IMR-90 (cell line): Measurements from ENCODE around the gene ZNF423. TPM values are rescaled to one million over a fixed set of nuclear protein-coding genes. Genes with fewer than 3 reads are reported as not detected.

ENCODE experiments used
- ATAC-seq: fragments of 200-7000 bp; cut with Tn5 transposase; 2 replicates; pipeline ENCODE4 v1.9.1; 2020; ENCODE audit warnings: low read depth, mild to moderate bottlenecking, moderate library complexity
- BruUV-seq: library from RNA; stranded (reverse); fragments of 400-500 nt; replicated peaks from 2 replicates; lab custom pipeline; 2021; lab: Mats Ljungman, UMichigan
- CTCF ChIA-PET: fragments of 300-600 bp; formaldehyde crosslinking; extraction: SDS; loops from one replicate; lab custom pipeline; 2021; ENCODE audit warnings: antibody characterized with exemption; lab: Yijun Ruan, JAX
- POLR2A ChIA-PET: fragments of 300-600 bp; sonication (Branson Sonifier 250); formaldehyde crosslinking; loops from one replicate; lab custom pipeline; 2022; ENCODE audit warnings: antibody characterized with exemption; ENCODE audit not compliant: unreplicated experiment; lab: Charles Lee
- DNase-seq: peaks from one replicate; pipeline ENCODE4 v3.0.0; 2013
- H2AFZ ChIP-seq: replicated peaks from 2 replicates; pipeline ENCODE3; 2013; ENCODE audit warnings: low read length, mild to moderate bottlenecking; ENCODE audit not compliant: poor library complexity
- H2AK5ac ChIP-seq: 2 replicates; pipeline ENCODE4 v1.6.1; 2013; ENCODE audit warnings: low read depth, low read length, inconsistent platforms
- H2AK9ac ChIP-seq: replicated peaks from 2 replicates; pipeline ENCODE3; 2013; ENCODE audit warnings: mild to moderate bottlenecking, low read depth, low read length, moderate library complexity; ENCODE audit not compliant: poor library complexity
- H2BK120ac ChIP-seq: 2 replicates; pipeline ENCODE4 v1.6.1; 2013; ENCODE audit warnings: low read depth, low read length, inconsistent platforms
- H2BK15ac ChIP-seq: 3 replicates; pipeline ENCODE4 v1.6.1; 2013; ENCODE audit warnings: low read depth, low read length, inconsistent platforms
- H2BK20ac ChIP-seq: 2 replicates; pipeline ENCODE4 v1.6.1; 2013; ENCODE audit warnings: low read depth, mild to moderate bottlenecking, inconsistent platforms, low read length, moderate library complexity
- H2BK5ac ChIP-seq: 2 replicates; pipeline ENCODE4 v1.6.1; 2013; ENCODE audit warnings: mild to moderate bottlenecking, low read depth, low read length, inconsistent platforms; ENCODE audit not compliant: poor library complexity, severe bottlenecking
- H3K14ac ChIP-seq: replicated peaks from 2 replicates; pipeline ENCODE4 v1.6.1; 2013; ENCODE audit warnings: low read depth, low read length, inconsistent platforms
- H3K18ac ChIP-seq: 2 replicates; pipeline ENCODE4 v1.6.1; 2013; ENCODE audit warnings: low read depth, low read length, control low read depth
- H3K23ac ChIP-seq: 2 replicates; pipeline ENCODE4 v1.6.1; 2013; ENCODE audit warnings: low read depth, low read length, inconsistent platforms
- H3K27ac ChIP-seq: 2 replicates; pipeline ENCODE4 v1.5.1; 2013; ENCODE audit warnings: mild to moderate bottlenecking, control low read depth, low read length; ENCODE audit not compliant: insufficient read depth
- H3K27me3 ChIP-seq: 2 replicates; pipeline ENCODE4 v1.6.1; 2013; ENCODE audit warnings: low read length; ENCODE audit not compliant: control insufficient read depth, insufficient read depth
- H3K36me3 ChIP-seq: 2 replicates; pipeline ENCODE4 v1.6.1; 2013; ENCODE audit warnings: low read length, mixed read lengths; ENCODE audit not compliant: control insufficient read depth, insufficient read depth
- H3K4ac ChIP-seq: 2 replicates; pipeline ENCODE4 v1.6.1; 2013; ENCODE audit warnings: low read depth, low read length, inconsistent platforms
- H3K4me1 ChIP-seq: 2 replicates; pipeline ENCODE4 v1.6.1; 2013; ENCODE audit warnings: low read length, mixed read lengths; ENCODE audit not compliant: control insufficient read depth, insufficient read depth
- H3K4me2 ChIP-seq: 2 replicates; pipeline ENCODE4 v1.6.1; 2013; ENCODE audit warnings: low read depth, mild to moderate bottlenecking, control low read depth, low read length, moderate library complexity
- H3K4me3 ChIP-seq: 2 replicates; pipeline ENCODE4 v1.5.1; 2013; ENCODE audit warnings: low read depth, mild to moderate bottlenecking, control low read depth, low read length, moderate library complexity; ENCODE audit not compliant: insufficient read depth
- H3K56ac ChIP-seq: 2 replicates; pipeline ENCODE4 v1.6.1; 2013; ENCODE audit warnings: low read length, inconsistent platforms; ENCODE audit not compliant: insufficient read depth; ENCODE audit errors: extremely low read depth
- H3K79me1 ChIP-seq, 2 experiments: 2 replicates each; pipeline ENCODE4 v1.6.1; 2013; ENCODE audit warnings: low read length in 2 of 2, inconsistent platforms in 1 of 2, low read depth in 1 of 2
- H3K9ac ChIP-seq: 2 replicates; pipeline ENCODE4 v1.6.1; 2013; ENCODE audit warnings: low read depth, low read length, control low read depth
- H3K9me1 ChIP-seq: 2 replicates; pipeline ENCODE4 v1.6.1; 2013; ENCODE audit warnings: low read length, inconsistent platforms; ENCODE audit not compliant: insufficient read depth
- H3K9me3 ChIP-seq: 2 replicates; pipeline ENCODE4 v1.6.1; 2013; ENCODE audit warnings: low read length; ENCODE audit not compliant: control insufficient read depth, insufficient read depth
- H4K20me1 ChIP-seq: 2 replicates; pipeline ENCODE4 v1.6.1; 2013; ENCODE audit warnings: low read length, inconsistent platforms; ENCODE audit not compliant: insufficient read depth
- H4K5ac ChIP-seq: 2 replicates; pipeline ENCODE4 v1.6.1; 2013; ENCODE audit warnings: mild to moderate bottlenecking, low read depth, low read length, control low read depth
- H4K8ac ChIP-seq, 2 experiments: 2 replicates each; pipeline ENCODE4 v1.6.1; 2013; ENCODE audit warnings: low read depth in 2 of 2, low read length in 2 of 2, control low read depth in 1 of 2, inconsistent platforms in 1 of 2
- H4K91ac ChIP-seq: 2 replicates; pipeline ENCODE4 v1.6.1; 2013; ENCODE audit warnings: low read depth, low read length, inconsistent platforms; ENCODE audit not compliant: insufficient read depth
- CHD1 ChIP-seq: IDR thresholded peaks from 2 replicates; pipeline ENCODE4 v1.6.1; 2012; ENCODE audit warnings: low read depth, low read length, improper control_type of control experiment
- MAFK ChIP-seq: IDR thresholded peaks from 2 replicates; pipeline ENCODE4 v1.6.1; 2012; ENCODE audit warnings: low read depth, low read length, improper control_type of control experiment
- MAZ ChIP-seq: IDR thresholded peaks from 2 replicates; pipeline ENCODE4 v1.6.1; 2012; ENCODE audit warnings: low read depth, mild to moderate bottlenecking, low read length, improper control_type of control experiment, moderate library complexity, borderline replicate concordance
- NFE2L2 ChIP-seq: fragments of 150-350 bp; IDR thresholded peaks from 2 replicates; pipeline ENCODE4 v1.6.1; 2016; ENCODE audit warnings: low read depth, mild to moderate bottlenecking, low read length
- POLR2A ChIP-seq: IDR thresholded peaks from 2 replicates; pipeline ENCODE4 v1.6.1; 2012; ENCODE audit warnings: mild to moderate bottlenecking, low read depth, low read length
- RCOR1 ChIP-seq: IDR thresholded peaks from 2 replicates; pipeline ENCODE4 v1.6.1; 2012; ENCODE audit warnings: mild to moderate bottlenecking, low read length, improper control_type of control experiment; ENCODE audit not compliant: insufficient replicate concordance
- RFX5 ChIP-seq: IDR thresholded peaks from 2 replicates; pipeline ENCODE4 v1.8.0; 2012; ENCODE audit warnings: low read depth, mild to moderate bottlenecking, low read length, moderate library complexity
- WGBS, 2 experiments: methylation state at CpG; one replicate each; pipeline versions ENCODE4 v1.1.5 to v1.1.7; 2013; ENCODE audit warnings: missing lambda C conversion rate in 2 of 2; ENCODE audit not compliant: insufficient read length in 1 of 2; ENCODE audit errors: extremely low coverage in 2 of 2; 5-methylcytosine and 5-hydroxymethylcytosine counted together
- dilution Hi-C: fragments of 300-500 bp; cut with HindIII; formaldehyde crosslinking; loops from one replicate; pipeline ENCODE4 v1.14.3; 2018; ENCODE audit warnings: low sequenced_read_pairs; ENCODE audit not compliant: unreplicated experiment
- in situ Hi-C: fragments of 300-500 bp; cut with MboI; formaldehyde crosslinking; loops from 3 replicates; pipeline ENCODE4 v1.14.3; 2019; ENCODE audit warnings: low sequenced_read_pairs, inconsistent platforms, mixed read lengths
- intact Hi-C: fragments of 100-400 bp; cut with micrococcal nuclease; formaldehyde crosslinking; loops from 2 replicates; pipeline ENCODE4 v1.10.0; 2022
- polyA plus RNA-seq, 3 experiments: library from polyadenylated mRNA; depleted of rRNA; stranded (reverse); fragments of >200 nt; gene quantifications; 2 replicates each; pipeline ENCODE4 v1.2.3, GENCODE V29; 2012; ENCODE audit warnings: low replicate concordance in 1 of 3
- total RNA-seq: library from RNA; depleted of rRNA; stranded (reverse); fragments of >200 nt; gene quantifications from 2 replicates; pipeline ENCODE4 v1.2.3, GENCODE V29; 2012
- TF ChIP-seq, protein P1 (sequence below): conservative IDR thresholded peaks from 2 replicates; pipeline ENCODE4 v1.5.1; 2012; ENCODE audit warnings: mild to moderate bottlenecking, low read depth, low read length, improper control_type of control experiment

The ZNF423 gene
- total and polyA plus RNA-seq, 2 of the 4 experiments (the other 2 are of a cell fraction): under 0.01 to 0.10 TPM

DNA sequence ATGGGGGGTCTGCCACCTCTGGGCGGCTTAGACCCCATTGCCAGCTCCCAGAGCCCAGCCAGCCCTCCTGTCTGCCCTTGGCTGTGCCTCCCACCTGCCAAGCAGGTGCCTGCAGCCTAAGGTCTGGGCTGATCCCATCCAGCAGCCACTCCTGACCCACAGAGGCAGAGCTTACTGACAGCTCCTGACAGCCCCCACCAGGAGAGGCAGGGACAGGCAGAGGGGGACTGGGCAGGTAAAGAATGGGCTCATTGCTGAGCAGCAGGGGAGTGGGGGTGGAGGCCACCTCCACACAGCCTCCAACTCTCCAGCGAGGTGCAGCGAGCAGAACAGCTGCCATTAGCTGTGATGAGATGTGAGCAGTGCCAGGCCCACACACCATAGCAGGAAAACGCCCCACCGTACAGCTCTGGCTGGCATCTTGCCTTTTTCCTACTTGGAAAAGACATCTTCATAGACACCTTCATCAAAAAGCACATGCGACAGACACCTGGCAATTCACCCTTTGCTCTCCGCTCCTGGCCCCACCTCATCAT, 317.9 kb downstream of the ZNF423 start:
- Histone ChIP-seq H2AFZ (no peak overlapping the region), H3K79me1 (no peaks in the 10 kb centered on the region), H3K14ac (no peak overlapping the region), H2BK20ac (no peak overlapping the region), H4K5ac (no peak overlapping the region), H3K23ac (no peak overlapping the region), H3K56ac (no peak overlapping the region), H2BK5ac (no peak overlapping the region), H4K20me1 (no peaks in the 10 kb centered on the region), H2AK5ac (no peak overlapping the region), H3K4ac (no peak overlapping the region), H4K8ac (no peak overlapping the region), H2BK15ac (no peak overlapping the region), H2BK120ac (no peak overlapping the region), H3K27ac (no peak overlapping the region), H3K27me3 (0 out of 2 replicates have a peak, but pooled peaks cover 2% of the 10 kb centered on the region), H3K9me1 (no peaks in the 10 kb centered on the region), H4K91ac (no peak overlapping the region), H3K9ac (no peak overlapping the region), H3K4me2 (no peak overlapping the region), H3K9me3 (no peaks in the 10 kb centered on the region), H3K4me3 (no peak overlapping the region), H3K4me1 (no peaks in the 10 kb centered on the region), H3K18ac (no peak overlapping the region), H3K36me3 (no peaks in the 10 kb centered on the region), H2AK9ac (no peak overlapping the region)
- DNase-seq: no peak
- 66% methylated on average over 3 of the region's 7 CpGs; no CpG with 5 or more reads in 1 of the 2 experiments for WGBS, 2 experiments
- in situ Hi-C loops (no loop called here), intact Hi-C loops (no loop called here), dilution Hi-C loops (no loop called here)
- ChIA-PET CTCF (no interaction called here), POLR2A (no interaction called here)
- TF ChIP-seq, protein P1, sequence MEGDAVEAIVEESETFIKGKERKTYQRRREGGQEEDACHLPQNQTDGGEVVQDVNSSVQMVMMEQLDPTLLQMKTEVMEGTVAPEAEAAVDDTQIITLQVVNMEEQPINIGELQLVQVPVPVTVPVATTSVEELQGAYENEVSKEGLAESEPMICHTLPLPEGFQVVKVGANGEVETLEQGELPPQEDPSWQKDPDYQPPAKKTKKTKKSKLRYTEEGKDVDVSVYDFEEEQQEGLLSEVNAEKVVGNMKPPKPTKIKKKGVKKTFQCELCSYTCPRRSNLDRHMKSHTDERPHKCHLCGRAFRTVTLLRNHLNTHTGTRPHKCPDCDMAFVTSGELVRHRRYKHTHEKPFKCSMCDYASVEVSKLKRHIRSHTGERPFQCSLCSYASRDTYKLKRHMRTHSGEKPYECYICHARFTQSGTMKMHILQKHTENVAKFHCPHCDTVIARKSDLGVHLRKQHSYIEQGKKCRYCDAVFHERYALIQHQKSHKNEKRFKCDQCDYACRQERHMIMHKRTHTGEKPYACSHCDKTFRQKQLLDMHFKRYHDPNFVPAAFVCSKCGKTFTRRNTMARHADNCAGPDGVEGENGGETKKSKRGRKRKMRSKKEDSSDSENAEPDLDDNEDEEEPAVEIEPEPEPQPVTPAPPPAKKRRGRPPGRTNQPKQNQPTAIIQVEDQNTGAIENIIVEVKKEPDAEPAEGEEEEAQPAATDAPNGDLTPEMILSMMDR: no peak
- TF ChIP-seq RFX5 (no peak), MAZ (no peak), POLR2A (no peak), MAFK (no peak), CHD1 (no peak), NFE2L2 (no peak), RCOR1 (no peak)
- no TSS peak for BruUV-seq
- ATAC-seq: no peak
